Pericardium fibroblast (primary cell): ENCODE measurements around the gene LDLRAD4. TPM values are rescaled to one million over a fixed set of nuclear protein-coding genes. Genes with fewer than 3 reads are reported as not detected.

Experiments
- total RNA-seq: library from RNA; depleted of rRNA; stranded (reverse); fragments of >200 nt; gene quantifications from 2 replicates; pipeline ENCODE4 v1.2.3, GENCODE V29; 2015

LDLRAD4 gene
- total RNA-seq: under 0.01 TPM in 1 of 2 replicates, not detected in the other

GRCh38 chr18:13218368-13218991 is at the start of gene LDLRAD4:
TSS of gene LDLRAD4 (plus strand) at chr18:13218760.

Other genes starting within 250 kb of the LDLRAD4 start
- gene CEP192, start 227.4 kb upstream of the LDLRAD4 start, total RNA-seq: 8.7 and 11.1 TPM in 2 replicates